HCT116 (cell line): ENCODE data around the gene ARFGEF3. TPM values are rescaled to one million over a fixed set of nuclear protein-coding genes. Genes with fewer than 3 reads are reported as not detected.

Source experiments
- ATAC-seq: fragments of 200-7000 bp; cut with Tn5 transposase; 2 replicates; pipeline ENCODE4 v1.9.1; 2020; ENCODE audit warnings: mild to moderate bottlenecking, moderate library complexity
- BruUV-seq: library from RNA; stranded (reverse); fragments of 400-500 nt; replicated peaks from 2 replicates; lab custom pipeline; 2021; lab: Mats Ljungman, UMichigan
- CTCF ChIA-PET: fragments of 300-600 bp; sonication (Branson Sonifier 250); formaldehyde crosslinking; loops from one replicate; lab custom pipeline; 2021; ENCODE audit warnings: antibody characterized with exemption; lab: Charles Lee
- POLR2A ChIA-PET: fragments of 300-600, 350-600 bp; sonication (Branson Sonifier 250); formaldehyde crosslinking; loops from one replicate; lab custom pipeline; 2021; ENCODE audit warnings: antibody characterized with exemption; lab: Charles Lee
- RAD21 ChIA-PET, 2 experiments: fragments of 300-600 bp; sonication (Branson Sonifier 250); formaldehyde crosslinking; loops; one replicate each; lab custom pipeline; 2023; ENCODE audit warnings: low total read pairs in 2 of 2; ENCODE audit not compliant: uncharacterized antibody in 2 of 2, unreplicated experiment in 2 of 2, low non-redundant PET in 1 of 2; lab: Charles Lee
- DNase-seq: peaks from one replicate; pipeline ENCODE4 v3.0.0-alpha.2; 2010; ENCODE audit warnings: low read depth, low spot score
- H2AFZ ChIP-seq: fragments of 200-600 bp; shearing (Covaris generic), sonication (generic); 2 replicates; pipeline ENCODE4 v1.6.1; 2017; ENCODE audit warnings: low read depth, mixed run types, mixed read lengths, antibody characterized with exemption, low read length; ENCODE audit not compliant: poor library complexity, severe bottlenecking
- H3K27ac ChIP-seq: 2 replicates; pipeline ENCODE4 v1.5.1; 2012; ENCODE audit warnings: low read depth, low read length
- H3K27me3 ChIP-seq: fragments of 200-600 bp; sonication (generic); 2 replicates; pipeline ENCODE4 v1.6.1; 2016; ENCODE audit warnings: mixed run types, low read length, mixed read lengths; ENCODE audit not compliant: insufficient read depth
- H3K36me3 ChIP-seq, 2 experiments: fragments of 200-500 bp in 1 of 2; fragments of 200-600 bp in 1 of 2; sonication (Bioruptor generic) in 1 of 2; sonication (generic) in 1 of 2; 2 replicates each; pipeline versions ENCODE4 v1.5.1 to v1.6.1; 2014 to 2016; ENCODE audit warnings: low read length in 2 of 2, inconsistent platforms in 1 of 2, mixed read lengths in 1 of 2, mixed run types in 1 of 2; ENCODE audit not compliant: insufficient read depth in 2 of 2, control insufficient read depth in 1 of 2
- H3K4me1 ChIP-seq, 2 experiments: fragments of 200-600 bp in 1 of 2; sonication (generic) in 1 of 2; 2 replicates each; pipeline versions ENCODE4 v1.5.1 to v1.6.1; 2012 to 2017; ENCODE audit warnings: low read length in 2 of 2, inconsistent platforms in 1 of 2, mild to moderate bottlenecking in 1 of 2, mixed read lengths in 1 of 2, mixed run types in 1 of 2, moderate library complexity in 1 of 2; ENCODE audit not compliant: insufficient read depth in 2 of 2, control insufficient read depth in 1 of 2
- H3K4me2 ChIP-seq: fragments of 200-600 bp; sonication (generic); 2 replicates; pipeline ENCODE4 v1.6.1; 2017; ENCODE audit warnings: mixed run types, low read length, mixed read lengths
- H3K4me3 ChIP-seq, 2 experiments: fragments of 200-600 bp in 1 of 2; sonication (generic) in 1 of 2; replicated peaks in 1 of 2; 2 replicates each; pipeline ENCODE4 v1.5.1; 2011 to 2016; ENCODE audit warnings: low read length in 2 of 2, control low read depth in 1 of 2, low read depth in 1 of 2, mild to moderate bottlenecking in 1 of 2, mixed read lengths in 1 of 2, mixed run types in 1 of 2
- H3K79me2 ChIP-seq: fragments of 200-600 bp; sonication (generic); 2 replicates; pipeline ENCODE4 v1.6.1; 2017; ENCODE audit warnings: mild to moderate bottlenecking, mixed run types, low read length, moderate library complexity, mixed read lengths; ENCODE audit not compliant: insufficient read depth
- H3K9ac ChIP-seq: fragments of 200-600 bp; sonication (generic); 2 replicates; pipeline ENCODE4 v1.6.1; 2016; ENCODE audit warnings: low read length, mixed read lengths
- H3K9me2 ChIP-seq: fragments of 200-600 bp; sonication (generic), shearing (Covaris generic); 2 replicates; pipeline ENCODE4 v1.6.1; 2017; ENCODE audit warnings: mixed run types, mild to moderate bottlenecking, moderate library complexity; ENCODE audit not compliant: insufficient read depth
- H3K9me3 ChIP-seq, 2 experiments: fragments of 200-500 bp in 1 of 2; fragments of 200-600 bp in 1 of 2; sonication (Bioruptor generic) in 1 of 2; sonication (generic) in 1 of 2; 2 replicates each; pipeline ENCODE4 v1.6.1; 2014 to 2017; ENCODE audit warnings: low read length in 2 of 2, mixed read lengths in 2 of 2, inconsistent platforms in 1 of 2, low read depth in 1 of 2, mild to moderate bottlenecking in 1 of 2, mixed run types in 1 of 2, moderate library complexity in 1 of 2; ENCODE audit not compliant: control insufficient read depth in 1 of 2, insufficient read depth in 1 of 2
- H4K20me1 ChIP-seq: fragments of 200-600 bp; sonication (generic), shearing (Covaris generic); 2 replicates; pipeline ENCODE4 v1.6.1; 2017; ENCODE audit warnings: mixed run types, mild to moderate bottlenecking, moderate library complexity; ENCODE audit not compliant: insufficient read depth
- CEBPB ChIP-seq: IDR thresholded peaks from 2 replicates; pipeline ENCODE4 v1.6.1; 2012; ENCODE audit warnings: low read depth
- EGR1 ChIP-seq: IDR thresholded peaks from 2 replicates; pipeline ENCODE4 v1.6.1; 2012; ENCODE audit warnings: low read depth
- EZH2phosphoT487 ChIP-seq: fragments of 200-600 bp; IDR thresholded peaks from 2 replicates; pipeline ENCODE4 v1.6.1; 2018; ENCODE audit warnings: antibody characterized with exemption, borderline replicate concordance
- FOSL1 ChIP-seq: IDR thresholded peaks from 2 replicates; pipeline ENCODE4 v1.6.1; 2012; ENCODE audit warnings: low read depth
- JUND ChIP-seq: IDR thresholded peaks from 2 replicates; pipeline ENCODE4 v1.6.1; 2012
- RAD21 ChIP-seq: IDR thresholded peaks from 2 replicates; pipeline ENCODE4 v1.6.1; 2012; ENCODE audit warnings: low read depth, mild to moderate bottlenecking
- SIN3A ChIP-seq: IDR thresholded peaks from 2 replicates; pipeline ENCODE4 v1.6.1; 2012; ENCODE audit warnings: low read depth
- SP1 ChIP-seq: IDR thresholded peaks from 2 replicates; pipeline ENCODE4 v1.6.1; 2012; ENCODE audit warnings: low read depth
- SRF ChIP-seq: IDR thresholded peaks from 2 replicates; pipeline ENCODE4 v1.6.1; 2012; ENCODE audit warnings: low read depth
- YY1 ChIP-seq: IDR thresholded peaks from 2 replicates; pipeline ENCODE4 v1.6.1; 2011; ENCODE audit warnings: low read length, low read depth, moderate library complexity, mild to moderate bottlenecking; ENCODE audit not compliant: insufficient replicate concordance; ENCODE audit errors: extremely low read depth
- ZFX ChIP-seq: fragments of 450-650 bp; IDR thresholded peaks from 2 replicates; pipeline ENCODE4 v1.6.1; 2017
- intact Hi-C: fragments of 100-400 bp; cut with micrococcal nuclease; formaldehyde crosslinking; loops from 2 replicates; pipeline ENCODE4 v1.10.0; 2022
- total RNA-seq: library from RNA; stranded (reverse); gene quantifications from one replicate; pipeline ENCODE4 v1.2.1, GENCODE V29; 2021; ENCODE audit not compliant: unreplicated experiment
- TF ChIP-seq, protein P1 (sequence below): IDR thresholded peaks from 2 replicates; pipeline ENCODE4 v1.6.1; 2011; ENCODE audit warnings: mild to moderate bottlenecking, low read length, moderate library complexity; ENCODE audit not compliant: insufficient replicate concordance; ENCODE audit errors: extremely low read depth
- TF ChIP-seq, protein P2 (sequence below): IDR thresholded peaks from 2 replicates; pipeline ENCODE4 v1.6.1; 2012
- TF ChIP-seq, protein P3 (sequence below): IDR thresholded peaks from 2 replicates; pipeline ENCODE4 v1.6.1; 2012

ARFGEF3 gene
- total RNA-seq, 1 experiment from 2014 or later, result 3.8 TPM

DNA sequence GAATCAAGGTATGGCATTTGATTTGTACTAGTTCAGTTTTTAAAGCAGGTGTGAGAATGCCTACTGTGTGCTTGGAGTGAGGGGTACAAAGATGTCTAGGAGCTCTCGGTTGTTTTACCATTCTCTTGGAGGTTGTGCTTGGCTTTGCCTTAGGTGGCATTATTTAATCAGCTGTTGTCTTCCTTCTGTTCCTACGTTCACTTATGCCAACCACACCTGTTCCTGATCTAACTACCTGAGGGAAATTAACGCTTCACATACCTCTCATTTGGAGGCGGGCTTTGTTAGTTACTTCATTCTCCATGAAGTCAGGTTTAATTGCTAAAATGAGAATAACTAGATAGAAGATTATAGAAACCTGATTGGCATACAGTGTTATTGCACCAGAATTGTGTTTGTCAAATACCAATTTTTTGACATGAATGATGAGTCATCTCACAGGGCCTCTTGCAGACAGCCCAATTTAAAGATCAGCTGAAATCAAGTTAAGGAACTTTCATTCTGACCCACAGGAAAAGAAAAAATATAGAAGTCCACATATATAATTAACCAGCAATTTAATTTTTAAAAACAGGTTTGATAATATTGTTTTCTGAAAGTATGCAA, 81.4 kb downstream of the ARFGEF3 start (continued):
- TF ChIP-seq ZFX (no peak), RAD21 (no peak), SRF (no peak), SP1 (no peak), CEBPB (no peak), JUND (no peak), EGR1 (no peak)
- TF ChIP-seq, protein P1, sequence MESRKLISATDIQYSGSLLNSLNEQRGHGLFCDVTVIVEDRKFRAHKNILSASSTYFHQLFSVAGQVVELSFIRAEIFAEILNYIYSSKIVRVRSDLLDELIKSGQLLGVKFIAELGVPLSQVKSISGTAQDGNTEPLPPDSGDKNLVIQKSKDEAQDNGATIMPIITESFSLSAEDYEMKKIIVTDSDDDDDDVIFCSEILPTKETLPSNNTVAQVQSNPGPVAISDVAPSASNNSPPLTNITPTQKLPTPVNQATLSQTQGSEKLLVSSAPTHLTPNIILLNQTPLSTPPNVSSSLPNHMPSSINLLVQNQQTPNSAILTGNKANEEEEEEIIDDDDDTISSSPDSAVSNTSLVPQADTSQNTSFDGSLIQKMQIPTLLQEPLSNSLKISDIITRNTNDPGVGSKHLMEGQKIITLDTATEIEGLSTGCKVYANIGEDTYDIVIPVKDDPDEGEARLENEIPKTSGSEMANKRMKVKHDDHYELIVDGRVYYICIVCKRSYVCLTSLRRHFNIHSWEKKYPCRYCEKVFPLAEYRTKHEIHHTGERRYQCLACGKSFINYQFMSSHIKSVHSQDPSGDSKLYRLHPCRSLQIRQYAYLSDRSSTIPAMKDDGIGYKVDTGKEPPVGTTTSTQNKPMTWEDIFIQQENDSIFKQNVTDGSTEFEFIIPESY, result no peak

DNA sequence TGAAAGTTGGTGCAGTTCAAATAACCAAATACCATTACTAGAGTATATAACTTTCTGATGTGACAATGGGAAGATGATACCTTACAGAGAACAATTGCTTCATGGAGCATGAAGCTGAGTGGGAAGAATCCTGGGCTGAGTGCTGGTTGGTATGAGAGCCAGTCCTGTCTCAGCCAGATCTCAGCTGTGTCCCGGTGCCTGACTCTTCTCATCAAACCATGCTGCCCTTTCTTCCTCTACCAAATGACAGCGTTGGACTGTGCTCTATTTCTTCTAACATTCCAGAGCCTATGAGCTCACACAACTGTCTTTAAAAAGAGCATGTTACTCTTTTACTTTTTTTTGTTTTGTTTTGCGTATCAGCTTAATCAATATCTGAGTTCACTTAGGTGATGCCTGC, 84.0 kb downstream of the ARFGEF3 start:
- H3K36me3 ChIP-seq, result no peaks in the 10 kb centered on the region
- H3K27ac ChIP-seq, result no peak overlapping the region
- intact Hi-C loops, result no loop called here
- no peaks in the 10 kb centered on the region for H3K4me1 ChIP-seq
- no peak for DNase-seq
- CTCF ChIA-PET, result no interaction called here
- no peaks in the 10 kb centered on the region for H3K79me2 ChIP-seq
- no peaks in the 10 kb centered on the region for H4K20me1 ChIP-seq
- H3K9ac ChIP-seq, result no peak overlapping the region
- H2AFZ ChIP-seq, result no peak overlapping the region
- RAD21 ChIA-PET, result no interaction called here
- ATAC-seq, result no peak
- no peak overlapping the region for H3K4me2 ChIP-seq
- no peaks in the 10 kb centered on the region for H3K9me2 ChIP-seq
- H3K9me3 ChIP-seq, result no peaks in the 10 kb centered on the region
- H3K27me3 ChIP-seq, result no peaks in the 10 kb centered on the region
- no TSS peak for BruUV-seq
- TF ChIP-seq EZH2phosphoT487 (no peak), YY1 (no peak), SIN3A (no peak), FOSL1 (no peak), SP1 (no peak), JUND (no peak), EGR1 (no peak)
- TF ChIP-seq, protein P2, sequence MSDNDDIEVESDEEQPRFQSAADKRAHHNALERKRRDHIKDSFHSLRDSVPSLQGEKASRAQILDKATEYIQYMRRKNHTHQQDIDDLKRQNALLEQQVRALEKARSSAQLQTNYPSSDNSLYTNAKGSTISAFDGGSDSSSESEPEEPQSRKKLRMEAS, result no peak
- TF ChIP-seq, protein P3, sequence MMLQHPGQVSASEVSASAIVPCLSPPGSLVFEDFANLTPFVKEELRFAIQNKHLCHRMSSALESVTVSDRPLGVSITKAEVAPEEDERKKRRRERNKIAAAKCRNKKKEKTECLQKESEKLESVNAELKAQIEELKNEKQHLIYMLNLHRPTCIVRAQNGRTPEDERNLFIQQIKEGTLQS, result no peak
- TF ChIP-seq, all 23 proteins: peak for 0
- H3K4me3 ChIP-seq, result no peak overlapping the region
- POLR2A ChIA-PET, result no interaction called here
